OCI-LY1 (cell line): ENCODE measurements around the gene HDC.

ENCODE experiments used
- EZH2 ChIP-seq: fragments of 200-600 bp; sonication (generic), shearing (Covaris generic); IDR thresholded peaks from 2 replicates; pipeline ENCODE4 v1.8.0; 2017; ENCODE audit warnings: borderline replicate concordance, mixed run types, mild to moderate bottlenecking, antibody characterized with exemption, low read length, moderate library complexity, mixed read lengths
- TF ChIP-seq, protein P1 (sequence below): fragments of 200-600 bp; sonication (generic), shearing (Covaris generic); IDR thresholded peaks from 2 replicates; pipeline ENCODE4 v1.5.1; 2017; ENCODE audit warnings: mild to moderate bottlenecking, antibody characterized with exemption, low read length, moderate library complexity, mixed read lengths

GRCh38 chr15:50262533-50262932 lies 3.0 kb downstream of the HDC start:
- TF ChIP-seq, protein P1, sequence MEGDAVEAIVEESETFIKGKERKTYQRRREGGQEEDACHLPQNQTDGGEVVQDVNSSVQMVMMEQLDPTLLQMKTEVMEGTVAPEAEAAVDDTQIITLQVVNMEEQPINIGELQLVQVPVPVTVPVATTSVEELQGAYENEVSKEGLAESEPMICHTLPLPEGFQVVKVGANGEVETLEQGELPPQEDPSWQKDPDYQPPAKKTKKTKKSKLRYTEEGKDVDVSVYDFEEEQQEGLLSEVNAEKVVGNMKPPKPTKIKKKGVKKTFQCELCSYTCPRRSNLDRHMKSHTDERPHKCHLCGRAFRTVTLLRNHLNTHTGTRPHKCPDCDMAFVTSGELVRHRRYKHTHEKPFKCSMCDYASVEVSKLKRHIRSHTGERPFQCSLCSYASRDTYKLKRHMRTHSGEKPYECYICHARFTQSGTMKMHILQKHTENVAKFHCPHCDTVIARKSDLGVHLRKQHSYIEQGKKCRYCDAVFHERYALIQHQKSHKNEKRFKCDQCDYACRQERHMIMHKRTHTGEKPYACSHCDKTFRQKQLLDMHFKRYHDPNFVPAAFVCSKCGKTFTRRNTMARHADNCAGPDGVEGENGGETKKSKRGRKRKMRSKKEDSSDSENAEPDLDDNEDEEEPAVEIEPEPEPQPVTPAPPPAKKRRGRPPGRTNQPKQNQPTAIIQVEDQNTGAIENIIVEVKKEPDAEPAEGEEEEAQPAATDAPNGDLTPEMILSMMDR, result no peak
- TF ChIP-seq EZH2, result no peak
